BJ (cell line): ENCODE measurements around the gene PHYHIPL. TPM values are rescaled to one million over a fixed set of nuclear protein-coding genes. Genes with fewer than 3 reads are reported as not detected.

Experiments
- CTCF ChIA-PET: fragments of 350-600 bp; formaldehyde crosslinking; extraction: SDS; loops from one replicate; lab custom pipeline; 2021; ENCODE audit warnings: antibody characterized with exemption, inconsistent platforms; lab: Yijun Ruan, JAX
- POLR2A ChIA-PET: fragments of 300-600 bp; sonication (Branson Sonifier 250); formaldehyde crosslinking; extraction: SDS; loops from one replicate; lab custom pipeline; 2021; ENCODE audit warnings: antibody characterized with exemption; lab: Charles Lee
- DNase-seq: peaks from one replicate; pipeline ENCODE4 v3.0.0-alpha.2; 2011; ENCODE audit warnings: low read depth
- H3K27me3 ChIP-seq: 2 replicates; pipeline ENCODE4 v1.6.0; 2011; ENCODE audit warnings: low read length; ENCODE audit not compliant: control insufficient read depth, insufficient read depth
- H3K36me3 ChIP-seq: 2 replicates; pipeline ENCODE4 v1.5.1; 2011; ENCODE audit warnings: low read length; ENCODE audit not compliant: control insufficient read depth, insufficient read depth
- H3K4me3 ChIP-seq: 2 replicates; pipeline ENCODE4 v1.5.1; 2011; ENCODE audit warnings: low read depth, mild to moderate bottlenecking, control low read depth, low read length
- polyA plus RNA-seq: library from polyadenylated mRNA; depleted of rRNA; stranded (reverse); fragments of >200 nt; gene quantifications from 2 replicates; pipeline ENCODE4 v1.2.3, GENCODE V29; 2011
- TF ChIP-seq, protein P1 (sequence below): IDR thresholded peaks from 2 replicates; pipeline ENCODE4 v1.5.1; 2011; ENCODE audit warnings: low read depth, mild to moderate bottlenecking, control low read depth, inconsistent platforms, low read length, moderate library complexity; ENCODE audit not compliant: insufficient read depth

The PHYHIPL gene
- polyA plus RNA-seq, 1 experiment = not detected

DNA sequence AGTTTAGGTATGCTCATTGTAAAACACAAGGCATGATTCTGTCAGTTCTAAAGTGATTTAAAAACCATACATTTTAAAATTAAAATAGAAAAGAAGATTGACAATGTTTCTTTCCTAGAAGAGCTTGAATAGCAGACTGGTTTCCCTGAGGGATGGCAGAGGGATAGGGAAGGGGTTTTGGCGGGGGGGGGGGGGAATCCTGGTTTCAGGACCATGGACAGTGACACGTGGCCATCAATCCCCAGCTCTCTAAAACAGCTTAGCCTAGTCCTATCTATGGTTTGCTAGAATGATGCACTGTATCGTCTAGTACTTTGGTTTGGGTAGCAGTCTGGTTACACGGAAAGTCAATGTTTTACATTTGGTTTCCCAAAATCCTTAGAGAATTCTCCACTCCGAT, 88.7 kb downstream of the PHYHIPL start:
- Histone ChIP-seq H3K27me3 (no peaks in the 10 kb centered on the region), H3K36me3 (no peaks in the 10 kb centered on the region), H3K4me3 (no peak overlapping the region)
- DNase-seq = no peak
- TF ChIP-seq, protein P1, sequence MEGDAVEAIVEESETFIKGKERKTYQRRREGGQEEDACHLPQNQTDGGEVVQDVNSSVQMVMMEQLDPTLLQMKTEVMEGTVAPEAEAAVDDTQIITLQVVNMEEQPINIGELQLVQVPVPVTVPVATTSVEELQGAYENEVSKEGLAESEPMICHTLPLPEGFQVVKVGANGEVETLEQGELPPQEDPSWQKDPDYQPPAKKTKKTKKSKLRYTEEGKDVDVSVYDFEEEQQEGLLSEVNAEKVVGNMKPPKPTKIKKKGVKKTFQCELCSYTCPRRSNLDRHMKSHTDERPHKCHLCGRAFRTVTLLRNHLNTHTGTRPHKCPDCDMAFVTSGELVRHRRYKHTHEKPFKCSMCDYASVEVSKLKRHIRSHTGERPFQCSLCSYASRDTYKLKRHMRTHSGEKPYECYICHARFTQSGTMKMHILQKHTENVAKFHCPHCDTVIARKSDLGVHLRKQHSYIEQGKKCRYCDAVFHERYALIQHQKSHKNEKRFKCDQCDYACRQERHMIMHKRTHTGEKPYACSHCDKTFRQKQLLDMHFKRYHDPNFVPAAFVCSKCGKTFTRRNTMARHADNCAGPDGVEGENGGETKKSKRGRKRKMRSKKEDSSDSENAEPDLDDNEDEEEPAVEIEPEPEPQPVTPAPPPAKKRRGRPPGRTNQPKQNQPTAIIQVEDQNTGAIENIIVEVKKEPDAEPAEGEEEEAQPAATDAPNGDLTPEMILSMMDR = no peak
- CTCF ChIA-PET = no interaction called here
- POLR2A ChIA-PET = no interaction called here

DNA sequence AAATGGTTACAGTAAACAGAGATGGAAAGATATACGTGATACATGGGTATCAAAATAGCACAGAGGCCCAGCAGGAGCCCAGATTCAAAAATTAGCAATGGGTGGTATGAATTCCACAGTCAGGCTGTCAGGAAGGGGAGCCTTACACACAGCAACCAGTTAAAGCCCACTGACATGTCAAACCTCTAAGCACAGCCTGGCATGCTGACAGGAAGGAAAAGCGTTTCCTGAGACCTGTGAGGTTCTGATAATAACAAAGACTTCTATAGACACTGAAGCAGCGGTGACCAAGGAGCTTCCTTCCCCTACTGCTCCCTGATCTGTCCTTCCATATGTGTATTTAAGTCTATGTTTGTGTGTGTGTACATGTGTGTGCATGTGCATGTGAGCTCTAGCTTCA, 89.9 kb downstream of the PHYHIPL start:
- TF ChIP-seq, protein P1 = no peak
- POLR2A ChIA-PET = no interaction called here
- Histone ChIP-seq H3K4me3 (no peak overlapping the region), H3K36me3 (no peaks in the 10 kb centered on the region), H3K27me3 (no peaks in the 10 kb centered on the region)
- no peak for DNase-seq
- CTCF ChIA-PET = interaction anchor here (0.9 kb wide), 1 partner anchor 36 kb away, joined by 3 read pairs; no protein-coding TSS in a partner anchor

DNA sequence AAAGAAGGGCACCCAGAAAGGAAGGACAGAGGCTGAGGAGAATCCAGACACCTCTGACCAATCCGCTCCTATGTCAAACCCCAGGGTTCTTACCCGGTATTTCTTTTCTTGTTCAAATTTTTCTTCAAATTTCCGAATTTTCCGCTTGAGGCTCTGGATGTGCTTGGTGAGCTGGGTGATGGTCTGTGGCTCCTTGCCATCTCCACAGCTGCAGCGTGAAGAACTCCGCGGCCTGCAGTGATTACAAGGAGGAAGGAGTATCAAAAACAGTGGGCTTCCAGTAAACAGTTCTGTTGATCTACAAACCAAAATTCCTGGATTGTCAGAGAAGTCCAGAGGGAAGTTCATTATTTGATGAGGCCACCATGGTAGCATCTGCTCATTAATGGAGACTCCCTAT, 92.0 kb downstream of the PHYHIPL start:
- POLR2A ChIA-PET = interaction anchor here (0.6 kb wide), 1 partner anchor 72 kb away, joined by 5 read pairs; no protein-coding TSS in a partner anchor
- H3K36me3 ChIP-seq = no peaks in the 10 kb centered on the region
- no peaks in the 10 kb centered on the region for H3K27me3 ChIP-seq
- H3K4me3 ChIP-seq = no peak overlapping the region
- TF ChIP-seq, protein P1 = no peak
- no peak for DNase-seq
- CTCF ChIA-PET = interaction anchor here (1.5 kb wide), 1 partner anchor 358 kb away, joined by 3 read pairs; no protein-coding TSS in a partner anchor

DNA sequence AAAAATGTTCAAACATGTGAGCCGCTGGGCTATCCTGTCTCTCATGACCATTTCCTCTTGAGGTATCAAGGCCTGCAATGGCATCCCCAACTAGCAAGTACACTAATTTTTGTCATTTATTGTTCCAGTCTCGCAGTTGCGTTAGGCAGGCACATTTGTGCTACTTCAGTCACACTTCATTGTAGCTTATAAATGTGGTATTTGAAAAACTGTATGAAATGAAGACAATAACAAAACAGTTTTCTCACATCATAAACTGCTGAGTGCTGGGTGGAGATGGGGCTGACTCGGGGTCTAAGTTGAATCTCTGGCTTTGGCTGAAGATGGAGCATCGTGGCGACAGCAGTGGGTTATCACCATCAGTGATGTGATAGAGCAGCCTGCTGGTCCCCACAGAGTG, 93.2 kb downstream of the PHYHIPL start:
- DNase-seq = no peak
- no peak overlapping the region for H3K4me3 ChIP-seq
- TF ChIP-seq, protein P1 = no peak
- no peaks in the 10 kb centered on the region for H3K27me3 ChIP-seq
- ChIA-PET POLR2A (no interaction called here), CTCF (no interaction called here)
- H3K36me3 ChIP-seq = no peaks in the 10 kb centered on the region

GRCh38 chr10:59270492-59270891, 94.0 kb downstream of the PHYHIPL start:
- DNase-seq = no peak
- TF ChIP-seq, protein P1 = no peak
- POLR2A ChIA-PET = no interaction called here
- Histone ChIP-seq H3K4me3 (no peak overlapping the region), H3K36me3 (no peaks in the 10 kb centered on the region), H3K27me3 (no peaks in the 10 kb centered on the region)
- CTCF ChIA-PET = interaction anchor here (0.6 kb wide), 1 partner anchor 65 kb away, joined by 3 read pairs; no protein-coding TSS in a partner anchor
